H9 (cell line): ENCODE measurements around the gene TMEM266. TPM values are rescaled to one million over a fixed set of nuclear protein-coding genes. Genes with fewer than 3 reads are reported as not detected.

Source experiments
- DNase-seq: peaks from one replicate; pipeline ENCODE4 v3.0.0-alpha.2; 2017
- H2AFZ ChIP-seq: one replicate; pipeline ENCODE4 v1.6.1; 2013; ENCODE audit warnings: mild to moderate bottlenecking, low read length, control low read depth, moderate library complexity
- H2AK5ac ChIP-seq: 2 replicates; pipeline ENCODE4 v1.6.1; 2013; ENCODE audit warnings: low read length, control low read depth, mixed read lengths; ENCODE audit not compliant: insufficient read length
- H2BK120ac ChIP-seq: one replicate; pipeline ENCODE4 v1.6.1; 2013; ENCODE audit warnings: low read depth, mild to moderate bottlenecking, low read length, control low read depth, inconsistent platforms; ENCODE audit not compliant: poor library complexity, severe bottlenecking
- H2BK12ac ChIP-seq: 2 replicates; pipeline ENCODE4 v1.6.1; 2013; ENCODE audit warnings: low read length, control low read depth, mixed read lengths, low read depth; ENCODE audit not compliant: insufficient read length
- H2BK15ac ChIP-seq: 2 replicates; pipeline ENCODE4 v1.6.1; 2013; ENCODE audit warnings: low read depth, low read length, control low read depth
- H2BK20ac ChIP-seq: one replicate; pipeline ENCODE4 v1.6.1; 2013; ENCODE audit warnings: low read depth, mild to moderate bottlenecking, low read length, control low read depth, inconsistent platforms; ENCODE audit not compliant: poor library complexity, severe bottlenecking
- H2BK5ac ChIP-seq: 2 replicates; pipeline ENCODE4 v1.6.1; 2013; ENCODE audit warnings: low read length, control low read depth, mixed read lengths; ENCODE audit not compliant: insufficient read length
- H3K14ac ChIP-seq: 2 replicates; pipeline ENCODE4 v1.6.1; 2013; ENCODE audit warnings: low read length, control low read depth; ENCODE audit not compliant: insufficient read depth
- H3K18ac ChIP-seq: 2 replicates; pipeline ENCODE4 v1.6.1; 2013; ENCODE audit warnings: low read depth, mild to moderate bottlenecking, mixed read lengths, low read length, control low read depth; ENCODE audit not compliant: insufficient read length
- H3K23ac ChIP-seq: 2 replicates; pipeline ENCODE4 v1.6.1; 2013; ENCODE audit warnings: low read length, control low read depth, mixed read lengths, low read depth; ENCODE audit not compliant: insufficient read length
- H3K23me2 ChIP-seq: 2 replicates; pipeline ENCODE4 v1.6.1; 2013; ENCODE audit warnings: low read depth, mild to moderate bottlenecking, mixed read lengths, low read length, control low read depth; ENCODE audit not compliant: insufficient read length, poor library complexity, severe bottlenecking
- H3K27ac ChIP-seq: 2 replicates; pipeline ENCODE4 v1.5.1; 2013; ENCODE audit warnings: low read length, control low read depth, mixed read lengths, low read depth; ENCODE audit not compliant: insufficient read length
- H3K27me3 ChIP-seq: 2 replicates; pipeline ENCODE4 v1.6.1; 2013; ENCODE audit warnings: low read length, control low read depth, inconsistent platforms; ENCODE audit not compliant: insufficient read depth
- H3K4ac ChIP-seq: 2 replicates; pipeline ENCODE4 v1.6.1; 2013; ENCODE audit warnings: low read depth, mild to moderate bottlenecking, control low read depth, inconsistent platforms, low read length, moderate library complexity
- H3K4me1 ChIP-seq: 2 replicates; pipeline ENCODE4 v1.6.1; 2013; ENCODE audit warnings: low read length, control low read depth, inconsistent platforms; ENCODE audit not compliant: insufficient read depth
- H3K4me2 ChIP-seq: 2 replicates; pipeline ENCODE4 v1.6.1; 2013; ENCODE audit warnings: low read length, control low read depth, mixed read lengths; ENCODE audit not compliant: insufficient read length, insufficient read depth
- H3K56ac ChIP-seq: 2 replicates; pipeline ENCODE4 v1.6.1; 2013; ENCODE audit warnings: low read depth, mild to moderate bottlenecking, mixed read lengths, low read length, control low read depth; ENCODE audit not compliant: insufficient read length
- H3K79me1 ChIP-seq: 2 replicates; pipeline ENCODE4 v1.6.1; 2013; ENCODE audit warnings: low read depth, mild to moderate bottlenecking, moderate library complexity, low read length, control low read depth, inconsistent platforms; ENCODE audit not compliant: insufficient read depth, poor library complexity, severe bottlenecking
- H3K79me2 ChIP-seq: 2 replicates; pipeline ENCODE4 v1.6.1; 2013; ENCODE audit warnings: low read length, control low read depth, inconsistent platforms; ENCODE audit not compliant: insufficient read depth
- H3K9ac ChIP-seq: 2 replicates; pipeline ENCODE4 v1.6.1; 2013; ENCODE audit warnings: low read length, control low read depth, mixed read lengths; ENCODE audit not compliant: insufficient read length; ENCODE audit errors: extremely low read depth
- H3K9me3 ChIP-seq: one replicate; pipeline ENCODE4 v1.6.1; 2013; ENCODE audit warnings: low read depth, low read length, inconsistent platforms; ENCODE audit not compliant: control insufficient read depth
- H3T11ph ChIP-seq: one replicate; pipeline ENCODE4 v1.6.1; 2013; ENCODE audit warnings: mild to moderate bottlenecking, low read length, control low read depth, inconsistent platforms
- H4K20me1 ChIP-seq: one replicate; pipeline ENCODE4 v1.6.1; 2013; ENCODE audit not compliant: control insufficient read depth, insufficient read length, insufficient read depth
- H4K5ac ChIP-seq: 2 replicates; pipeline ENCODE4 v1.6.1; 2013; ENCODE audit warnings: low read depth, mild to moderate bottlenecking, mixed read lengths, low read length, control low read depth; ENCODE audit not compliant: insufficient read length
- H4K8ac ChIP-seq: replicated peaks from 2 replicates; pipeline ENCODE4 v1.6.1; 2013; ENCODE audit warnings: low read length, control low read depth, mixed read lengths, low read depth; ENCODE audit not compliant: insufficient read length
- H4K91ac ChIP-seq: 2 replicates; pipeline ENCODE4 v1.6.1; 2013; ENCODE audit warnings: low read depth, mild to moderate bottlenecking, moderate library complexity, mixed read lengths, low read length, control low read depth; ENCODE audit not compliant: insufficient read length
- H3K27ac Mint-ChIP-seq, 3 experiments: 2 replicates in 2 of 3; 3 replicates in 1 of 3; pipeline ENCODE4 v1.8.0; 2020 to 2021; ENCODE audit warnings: mixed read lengths in 3 of 3, mild to moderate bottlenecking in 1 of 3, moderate library complexity in 1 of 3
- H3K27me3 Mint-ChIP-seq: 2 replicates; pipeline ENCODE4 v1.8.0; 2021; ENCODE audit warnings: low read depth, mild to moderate bottlenecking, moderate library complexity, mixed read lengths
- H3K36me3 Mint-ChIP-seq, 3 experiments: 2 replicates in 2 of 3; 3 replicates in 1 of 3; pipeline ENCODE4 v1.8.0; 2020 to 2021; ENCODE audit warnings: low read depth in 3 of 3, mixed read lengths in 3 of 3; ENCODE audit not compliant: insufficient read depth in 1 of 3
- H3K4me1 Mint-ChIP-seq, 2 experiments: 2 replicates each; pipeline ENCODE4 v1.8.0; 2020; ENCODE audit warnings: mixed read lengths in 2 of 2
- H3K4me3 Mint-ChIP-seq, 2 experiments: 2 replicates in 1 of 2; 3 replicates in 1 of 2; pipeline ENCODE4 v1.8.0; 2020 to 2021; ENCODE audit warnings: mild to moderate bottlenecking in 2 of 2, mixed read lengths in 2 of 2, moderate library complexity in 1 of 2
- H3K9me3 Mint-ChIP-seq, 2 experiments: 2 replicates in 1 of 2; 3 replicates in 1 of 2; pipeline ENCODE4 v1.8.0; 2020; ENCODE audit warnings: mild to moderate bottlenecking in 2 of 2, mixed read lengths in 2 of 2, moderate library complexity in 1 of 2
- CTCF ChIP-seq: fragments of 200-600 bp; sonication (generic); conservative IDR thresholded peaks from 3 replicates; pipeline ENCODE4 v1.8.0; 2021; ENCODE audit warnings: antibody characterized with exemption, mild to moderate bottlenecking
- WGBS: extraction: QIAGEN DNeasy Blood & Tissue Kit; methylation state at CpG from one replicate; pipeline ENCODE4 v1.1.7; 2013; ENCODE audit warnings: missing lambda C conversion rate, low lambda C conversion rate, mixed read lengths; ENCODE audit not compliant: insufficient read length; ENCODE audit errors: extremely low coverage; 5-methylcytosine and 5-hydroxymethylcytosine counted together
- total RNA-seq: library from RNA; stranded (reverse); gene quantifications from 2 replicates; pipeline ENCODE4 v1.2.1, GENCODE V29; 2021

The TMEM266 gene
- total RNA-seq, 1 experiment from 2014 or later, result 0.81 TPM

DNA sequence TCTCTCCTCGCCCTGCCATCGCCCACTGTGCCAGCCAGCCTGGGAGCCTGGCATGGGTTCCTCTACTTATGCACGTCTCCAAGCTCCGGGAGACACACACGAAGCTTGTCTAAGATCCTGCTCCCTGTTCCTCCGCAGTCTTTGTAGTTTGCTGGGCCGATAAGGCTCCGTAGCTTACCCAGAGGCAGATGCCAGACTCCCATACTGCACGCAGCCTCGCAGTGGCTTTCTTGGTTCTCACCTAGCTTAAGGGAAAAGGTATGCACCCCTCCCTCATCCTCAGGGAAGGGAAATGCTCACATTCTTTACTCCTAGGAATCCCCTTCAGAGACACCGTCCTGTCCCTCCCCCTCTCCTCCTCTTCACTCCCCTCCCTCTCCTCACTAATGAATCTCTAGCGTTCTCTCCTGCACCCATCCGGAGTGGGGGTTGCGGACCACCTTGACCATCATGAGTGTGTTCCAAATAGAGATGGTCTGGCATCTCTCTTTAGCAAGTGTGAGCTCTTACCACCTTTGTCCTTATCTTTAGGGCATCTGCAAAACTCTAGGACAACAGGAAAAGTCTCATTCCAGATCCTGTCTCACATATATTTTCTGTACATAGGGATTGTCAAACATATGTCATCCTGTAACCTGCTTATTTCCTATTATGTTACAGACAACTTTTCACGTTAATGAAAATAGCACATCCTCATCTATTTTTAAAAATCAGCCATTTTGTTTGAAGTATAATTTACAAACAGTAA lies 56.5 kb downstream of the TMEM266 start:
- Histone ChIP-seq H4K20me1 (no peaks in the 10 kb centered on the region), H3K23ac (no peak overlapping the region), H2BK12ac (no peak overlapping the region), H3K79me2 (no peaks in the 10 kb centered on the region), H2BK15ac (no peak overlapping the region), H3K56ac (no peak overlapping the region), H3K27ac (no peak overlapping the region), H3K4ac (no peak overlapping the region), H4K91ac (no peak overlapping the region), H3K18ac (no peak overlapping the region), H3K9ac (no peak overlapping the region), H3T11ph (no peak overlapping the region), H2AK5ac (no peak overlapping the region), H2BK20ac (no peak overlapping the region), H3K14ac (no peak overlapping the region), H3K4me2 (peak overlapping the region; percentile 23), H2BK5ac (no peak overlapping the region), H4K5ac (no peak overlapping the region), H3K9me3 (no peaks in the 10 kb centered on the region), H3K79me1 (no peaks in the 10 kb centered on the region), H4K8ac (no peak overlapping the region), H2BK120ac (no peak overlapping the region), H2AFZ (peak overlapping the region; percentile 60), H3K23me2 (no peaks in the 10 kb centered on the region), H3K27me3 (no peaks in the 10 kb centered on the region; the same call in 1 of the 2 replicates), H3K4me1 (peaks cover 4% of the 10 kb centered on the region; the same call in 1 of the 2 replicates)
- peaks cover under 1 to 2% of the 10 kb centered on the region in 2 experiments; a peak in 2 of 5 replicates for H3K9me3 Mint-ChIP-seq
- TF ChIP-seq CTCF, result 0 out of 3 replicates have a peak, but pooled peaks have one; percentile 9
- peak overlapping the region in 1 of 2 experiments; percentile 54; a peak in 4 of 5 replicates for H3K4me3 Mint-ChIP-seq
- H3K27me3 Mint-ChIP-seq, result peaks cover 6% of the 10 kb centered on the region
- peak; percentile 78 for DNase-seq
- WGBS, result no CpG with 5 or more reads among the region's 15 CpGs
- peaks cover 18 to 20% of the 10 kb centered on the region in 2 experiments for H3K4me1 Mint-ChIP-seq
- peaks cover 0 to under 1% (median 0%) of the 10 kb centered on the region in 3 experiments; a peak in 2 of 7 replicates for H3K36me3 Mint-ChIP-seq
- H3K27ac Mint-ChIP-seq, result peak overlapping the region; percentile 32 to 96 (median 41); a peak in 5 of 7 replicates
